Endothelial cell of umbilical vein (primary cell): ENCODE results near the gene HOXC11.

ENCODE experiments used
- CTCF ChIP-seq, 2 donors: IDR thresholded peaks; 1 replicate in 1 of 2; 2 replicates in 1 of 2; pipeline ENCODE4 v1.5.1; 2011; ENCODE audit warnings: low read length in 2 of 2, mild to moderate bottlenecking in 2 of 2, moderate library complexity in 2 of 2, control low read depth in 1 of 2, inconsistent platforms in 1 of 2, low read depth in 1 of 2; ENCODE audit not compliant: insufficient read depth in 1 of 2; ENCODE audit errors: extremely low read depth in 1 of 2
- EZH2 ChIP-seq: IDR thresholded peaks from 2 replicates; pipeline ENCODE4 v1.6.1; 2012; ENCODE audit warnings: borderline replicate concordance, low read depth, mild to moderate bottlenecking, moderate library complexity, low read length, inconsistent platforms; ENCODE audit not compliant: severe bottlenecking
- FOS ChIP-seq: IDR thresholded peaks from 2 replicates; pipeline ENCODE4 v1.6.1; 2011; ENCODE audit warnings: mild to moderate bottlenecking, low read length, moderate library complexity, borderline replicate concordance; ENCODE audit not compliant: insufficient read depth
- JUN ChIP-seq: IDR thresholded peaks from 2 replicates; pipeline ENCODE4 v1.6.1; 2011; ENCODE audit warnings: borderline replicate concordance, low read depth; ENCODE audit not compliant: insufficient read length, insufficient read depth
- MAX ChIP-seq: IDR thresholded peaks from 2 replicates; pipeline ENCODE4 v1.6.1; 2011; ENCODE audit not compliant: insufficient read depth, insufficient read length
- POLR2A ChIP-seq: IDR thresholded peaks from 2 replicates; pipeline ENCODE4 v1.6.1; 2012; ENCODE audit warnings: low read depth, mild to moderate bottlenecking, control low read depth, low read length
- POLR2AphosphoS5 ChIP-seq: IDR thresholded peaks from 2 replicates; pipeline ENCODE4 v1.6.1; 2012; ENCODE audit warnings: low read depth, mild to moderate bottlenecking, control low read depth, low read length, moderate library complexity; ENCODE audit not compliant: insufficient read depth

GRCh38 chr12:53947743-53948142, 25.2 kb upstream of the HOXC11 start:
- no peak for TF ChIP-seq MAX
- TF ChIP-seq CTCF (IDR thresholded peaks at IDR 0.05; ENCODE audit: extremely low read depth in 1 of 2, insufficient read depth in 1 of 2, low read depth in 1 of 2, low read length in 2 of 2) = no peak
- TF ChIP-seq POLR2A = no peak
- TF ChIP-seq EZH2 = no peak
- no peak for TF ChIP-seq FOS
- no peak for TF ChIP-seq POLR2AphosphoS5
- TF ChIP-seq JUN = no peak
